ENCODE data around the gene TPPP2. TPM values are rescaled to one million over a fixed set of nuclear protein-coding genes. Genes with fewer than 3 reads are reported as not detected.

TPPP2 gene
- total RNA-seq, 1 donor from 2014 or later, result not detected

DNA sequence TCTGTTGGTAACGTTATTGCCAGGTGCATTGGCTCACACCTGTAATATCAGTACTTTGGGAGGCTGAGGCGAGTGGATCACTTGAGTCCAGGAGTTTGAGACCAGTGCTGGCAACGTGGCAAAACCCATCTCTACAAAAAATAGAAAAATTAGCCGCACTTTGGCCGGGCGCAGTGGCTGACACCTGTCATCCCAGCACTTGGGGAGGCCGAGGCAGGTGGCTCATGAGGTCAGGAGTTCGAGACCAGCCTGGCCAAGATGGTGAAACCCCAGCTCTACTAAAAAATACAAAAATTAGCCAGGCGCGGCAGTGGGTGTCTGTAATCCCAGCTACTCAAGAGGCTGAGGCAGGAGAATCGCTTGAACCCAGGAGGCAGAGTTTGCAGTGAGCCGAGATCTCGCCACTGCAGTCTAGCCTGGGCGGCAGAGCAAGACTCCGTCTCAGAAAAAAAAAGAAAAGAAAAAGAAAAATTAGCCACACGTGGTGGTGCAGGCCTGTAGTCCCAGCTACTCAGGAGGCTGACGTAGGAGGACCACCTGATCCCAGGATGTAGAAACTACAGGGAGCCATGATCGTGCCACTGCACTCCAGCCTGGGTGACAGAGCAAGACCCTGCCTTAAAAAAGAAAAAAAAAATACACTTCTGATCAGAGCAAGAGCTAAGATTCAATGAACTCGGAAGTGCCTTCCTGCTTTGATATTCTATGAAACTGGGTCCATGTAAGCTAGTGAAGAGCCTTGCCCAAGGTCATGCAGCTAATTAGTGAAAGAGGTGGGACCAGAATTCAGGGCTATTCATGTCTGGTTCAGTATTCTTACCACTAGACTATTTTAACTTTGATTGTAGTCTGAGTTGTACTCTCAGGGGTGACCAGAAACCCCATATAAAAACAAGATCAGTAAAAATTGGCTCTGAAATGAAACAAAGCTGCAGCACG lies 23.4 kb downstream of the TPPP2 start:
- H3K27me3 Mint-ChIP-seq, result no peaks in the 10 kb centered on the region
- no peaks in the 10 kb centered on the region for H3K36me3 Mint-ChIP-seq
- DNase-seq (ENCODE audit: extremely low spot score, unreplicated experiment), result no peak
- H3K27ac Mint-ChIP-seq, result no peak overlapping the region
- H3K9me3 Mint-ChIP-seq, result no peaks in the 10 kb centered on the region
- TF ChIP-seq CTCF (conservative IDR thresholded peaks at IDR 0.05), result no peak
- H3K4me1 Mint-ChIP-seq (ENCODE audit: unreplicated experiment), result peaks cover 22% of the 10 kb centered on the region
- H3K4me3 Mint-ChIP-seq, result no peak overlapping the region

- no peak for TF ChIP-seq CTCF (conservative IDR thresholded peaks at IDR 0.05)
- H3K4me1 Mint-ChIP-seq (ENCODE audit: unreplicated experiment), result peaks cover 27% of the 10 kb centered on the region
- peak overlapping the region; percentile 36 for H3K27ac Mint-ChIP-seq
- H3K36me3 Mint-ChIP-seq, result no peaks in the 10 kb centered on the region
- H3K27me3 Mint-ChIP-seq, result no peaks in the 10 kb centered on the region
- DNase-seq (ENCODE audit: extremely low spot score, unreplicated experiment), result no peak
- no peak overlapping the region for H3K4me3 Mint-ChIP-seq
- no peaks in the 10 kb centered on the region for H3K9me3 Mint-ChIP-seq
Measured at GRCh38 chr14:21054123-21054767, 24.2 kb downstream of the TPPP2 start.

DNA sequence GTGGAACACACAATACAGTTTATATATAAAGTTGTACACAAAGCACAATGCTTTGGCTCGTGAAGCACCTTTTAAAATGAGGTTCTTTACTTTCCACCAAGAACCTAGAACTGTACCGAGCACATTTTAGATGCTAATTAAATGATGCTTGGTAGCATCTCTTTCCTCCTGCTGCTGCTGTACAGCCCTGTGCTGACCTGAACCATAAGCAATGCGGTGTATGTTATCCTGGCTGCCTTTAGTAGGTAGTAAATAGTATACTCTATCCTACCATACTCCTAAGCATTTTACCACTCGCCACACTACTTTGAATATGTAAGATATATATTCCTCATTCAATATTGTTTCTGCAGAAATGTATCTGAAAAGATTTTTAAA lies 24.7 kb downstream of the TPPP2 start:
- no peak for DNase-seq (ENCODE audit: extremely low spot score, unreplicated experiment)
- H3K4me1 Mint-ChIP-seq (ENCODE audit: unreplicated experiment), result peaks cover 27% of the 10 kb centered on the region
- no peak for TF ChIP-seq CTCF (conservative IDR thresholded peaks at IDR 0.05)
- no peak overlapping the region for H3K4me3 Mint-ChIP-seq
- H3K27me3 Mint-ChIP-seq, result peaks cover 1% of the 10 kb centered on the region
- no peaks in the 10 kb centered on the region for H3K36me3 Mint-ChIP-seq
- no peaks in the 10 kb centered on the region for H3K9me3 Mint-ChIP-seq
- H3K27ac Mint-ChIP-seq, result no peak overlapping the region

- Mint-ChIP-seq H3K36me3 (no peaks in the 10 kb centered on the region), H3K4me1 (ENCODE audit: unreplicated experiment) (peaks cover 31% of the 10 kb centered on the region), H3K9me3 (no peaks in the 10 kb centered on the region), H3K27me3 (peaks cover 4% of the 10 kb centered on the region), H3K27ac (no peak overlapping the region), H3K4me3 (no peak overlapping the region)
- no peak for DNase-seq (ENCODE audit: extremely low spot score, unreplicated experiment)
- no peak for TF ChIP-seq CTCF (conservative IDR thresholded peaks at IDR 0.05)
Measured at GRCh38 chr14:21055432-21056117, 25.6 kb downstream of the TPPP2 start.

GRCh38 chr14:21056520-21057163 lies 26.6 kb downstream of the TPPP2 start:
- Mint-ChIP-seq H3K4me3 (no peak overlapping the region), H3K27me3 (peaks cover 4% of the 10 kb centered on the region), H3K27ac (no peak overlapping the region), H3K36me3 (no peaks in the 10 kb centered on the region), H3K9me3 (no peaks in the 10 kb centered on the region), H3K4me1 (ENCODE audit: unreplicated experiment) (peaks cover 33% of the 10 kb centered on the region)
- no peak for DNase-seq (ENCODE audit: extremely low spot score, unreplicated experiment)
- TF ChIP-seq CTCF (conservative IDR thresholded peaks at IDR 0.05), result no peak

All from type B pancreatic cell (in vitro differentiated cells).